GM23248 (cell line): ENCODE data around the gene SEC31B.

Experiments
- EZH2 ChIP-seq: fragments of 200-600 bp; sonication (generic); IDR thresholded peaks from 2 replicates; pipeline ENCODE4 v1.6.1; 2018; ENCODE audit warnings: antibody characterized with exemption, mild to moderate bottlenecking; ENCODE audit not compliant: insufficient read depth, poor library complexity, severe bottlenecking
- EZH2phosphoT487 ChIP-seq: fragments of 200-600 bp; sonication (generic); IDR thresholded peaks from 2 replicates; pipeline ENCODE4 v1.6.1; 2018; ENCODE audit warnings: antibody characterized with exemption, moderate library complexity, mild to moderate bottlenecking, low read depth; ENCODE audit not compliant: insufficient read depth

GRCh38 chr10:100534726-100535125 is 15.1 kb upstream of the SEC31B start:
- TF ChIP-seq EZH2 (no peak), EZH2phosphoT487 (no peak)
